DMS79 treated with DMSO at 0.1 percent for 48 hours (cell line): ENCODE measurements around the gene CDC14A.
"Not testable (repeated sequence)": the region's sequence is repeated elsewhere in the genome, so short reads cannot be mapped to it uniquely, and the experiment has no call there.

ENCODE experiments used
- DNase-seq: peaks from one replicate; lab custom pipeline; 2025; lab: John Stamatoyannopoulos, UW

Gene CDC14A

DNA sequence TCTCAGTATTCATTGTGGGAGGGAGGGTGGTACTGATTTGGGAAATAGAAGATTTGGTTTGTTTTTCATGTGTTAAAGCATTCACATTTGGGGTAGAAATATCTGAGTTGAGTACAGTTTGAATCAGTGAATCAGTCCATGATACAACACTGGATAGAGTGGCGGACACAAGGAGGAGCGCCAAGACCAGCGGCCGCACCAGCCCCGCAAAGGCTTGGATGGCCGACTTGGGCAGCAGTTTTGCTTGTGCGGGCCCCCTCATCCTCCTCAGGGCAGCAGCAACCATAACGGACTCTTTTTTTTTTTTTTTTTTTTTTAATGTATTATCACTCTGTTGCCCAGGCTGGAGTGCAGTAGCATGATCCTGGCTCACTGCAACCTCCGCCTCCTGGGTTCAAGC lies 20.0 kb upstream of the CDC14A start:
- DNase-seq, result no peak

- no peak for DNase-seq
Observed at GRCh38 chr1:100335436-100335835, 16.9 kb upstream of the CDC14A start.

DNA sequence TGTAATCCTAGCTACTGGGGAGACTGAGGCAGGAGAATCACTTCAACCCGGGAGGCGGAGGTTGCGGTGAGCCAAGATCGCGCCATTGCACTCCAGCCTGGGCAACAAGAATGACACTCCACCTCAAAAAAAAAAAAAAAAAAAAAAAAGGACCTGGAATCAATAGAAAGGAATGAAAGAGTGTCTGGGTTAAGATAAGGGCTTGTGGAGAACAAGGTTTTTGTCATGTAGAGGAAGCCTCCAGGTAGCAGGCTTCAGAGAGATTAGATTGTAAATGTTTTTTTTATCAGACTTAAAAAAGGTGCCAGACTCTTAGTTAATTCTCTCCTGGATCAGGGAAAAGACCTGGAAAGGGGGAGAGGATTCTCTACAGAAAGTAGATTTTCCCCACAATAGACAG lies 14.4 kb upstream of the CDC14A start:
- not testable (repeated sequence) for DNase-seq

GRCh38 chr1:100339735-100340134 lies 12.6 kb upstream of the CDC14A start:
- not testable (repeated sequence) for DNase-seq

DNA sequence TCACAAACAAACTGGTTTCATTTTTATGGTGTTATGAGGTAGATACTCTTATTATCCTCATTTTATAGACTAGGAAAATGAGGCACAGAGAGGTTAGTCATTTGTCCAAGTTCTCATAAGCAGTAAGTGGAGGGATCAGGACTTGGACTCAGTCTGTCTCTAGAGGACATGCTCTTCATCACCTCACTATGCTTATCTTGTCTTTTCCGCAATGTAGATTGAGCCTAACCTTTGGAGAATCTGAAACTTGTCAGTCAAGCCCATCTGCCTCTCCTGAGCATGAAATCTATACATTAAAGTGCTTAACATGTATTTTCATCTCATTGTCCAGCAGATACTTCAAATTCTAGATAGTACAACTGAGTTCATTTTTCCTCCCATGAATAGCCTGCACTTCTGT lies 11.8 kb upstream of the CDC14A start:
- no peak for DNase-seq

- DNase-seq, result no peak
Observed at GRCh38 chr1:100342348-100342747, 10.0 kb upstream of the CDC14A start.

- DNase-seq, result no peak
Observed at GRCh38 chr1:100343897-100344296, 8.4 kb upstream of the CDC14A start.

DNA sequence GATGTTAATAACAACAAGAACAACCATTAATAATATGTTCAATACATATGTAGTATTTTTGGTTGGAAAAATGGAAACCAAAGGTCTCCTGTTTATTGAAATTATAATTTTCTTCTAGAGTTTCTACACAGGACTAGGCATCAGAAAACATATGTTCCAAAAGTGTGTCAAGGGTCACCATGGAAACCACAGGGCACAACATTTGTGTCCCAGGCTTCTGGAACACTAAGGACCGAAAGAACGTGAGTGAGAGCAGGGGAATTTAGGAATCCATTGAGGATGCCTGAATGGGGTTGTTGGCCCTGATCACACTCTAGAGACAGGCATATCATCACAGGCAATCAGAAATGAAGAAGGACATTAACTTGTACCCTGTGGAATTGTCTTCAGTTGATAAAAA lies 7.5 kb upstream of the CDC14A start:
- no peak for DNase-seq

GRCh38 chr1:100346387-100346786 lies 5.9 kb upstream of the CDC14A start:
- DNase-seq, result no peak

- no peak for DNase-seq
Observed at GRCh38 chr1:100347009-100347966, 5.0 kb upstream of the CDC14A start.

GRCh38 chr1:100348549-100349144 lies 3.7 kb upstream of the CDC14A start:
- no peak for DNase-seq

- no peak for DNase-seq
Observed at GRCh38 chr1:100349246-100349645, 3.1 kb upstream of the CDC14A start.

DNA sequence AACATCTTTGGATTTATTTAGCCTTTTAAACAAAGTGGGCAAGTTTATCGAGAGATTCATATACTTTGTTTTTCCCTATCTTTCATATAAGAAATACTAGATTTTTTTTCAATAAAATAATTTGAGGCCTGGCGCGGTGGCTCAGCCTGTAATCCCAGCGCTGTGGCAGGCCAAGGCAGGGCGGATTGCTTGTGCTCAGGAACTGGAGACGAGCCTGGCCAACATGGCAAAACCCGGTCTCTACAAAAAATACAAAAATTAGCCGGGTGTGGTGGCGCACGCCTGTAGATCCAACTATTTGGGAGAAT lies 1.6 kb upstream of the CDC14A start:
- DNase-seq, result no peak

DNA sequence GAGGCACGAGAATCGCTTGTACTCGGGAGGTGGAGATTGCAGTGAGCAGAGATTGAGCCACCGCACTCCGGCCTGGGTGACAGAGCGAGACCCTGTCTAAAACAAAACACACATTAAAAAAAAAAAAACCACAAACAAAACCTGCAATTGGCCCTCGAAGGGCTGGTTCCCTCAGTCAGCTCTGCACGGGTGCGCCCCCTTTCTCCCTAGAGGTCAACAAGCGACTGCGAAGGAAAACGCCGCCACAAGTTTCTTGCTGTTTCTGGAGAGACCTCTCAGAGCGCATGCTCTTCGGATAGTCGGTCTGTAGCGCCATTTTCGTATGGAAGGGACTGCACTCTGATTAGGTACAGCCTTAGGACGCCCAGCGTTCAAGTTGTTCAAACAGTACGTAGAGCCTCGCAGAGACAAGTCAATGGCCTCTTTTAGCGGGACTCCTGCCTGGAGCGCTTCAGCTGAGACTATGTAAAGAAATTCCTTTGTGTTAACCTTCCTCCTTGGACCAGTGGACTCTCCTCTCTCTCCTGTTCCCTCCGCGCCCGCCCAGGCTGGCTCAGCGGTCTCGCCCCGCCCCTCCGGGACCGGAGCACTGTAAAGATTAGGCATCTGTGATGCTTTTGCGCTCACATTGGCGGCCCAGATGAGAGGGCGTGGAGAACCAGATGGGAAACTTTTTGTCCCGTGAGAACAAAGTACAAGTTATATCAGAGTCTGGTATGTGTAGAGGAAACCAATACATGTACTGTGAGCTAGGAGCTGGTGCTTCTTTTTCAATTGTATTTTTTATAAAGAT lies 1.0 kb upstream of the CDC14A start:
- DNase-seq, result peak; percentile 98

DNA sequence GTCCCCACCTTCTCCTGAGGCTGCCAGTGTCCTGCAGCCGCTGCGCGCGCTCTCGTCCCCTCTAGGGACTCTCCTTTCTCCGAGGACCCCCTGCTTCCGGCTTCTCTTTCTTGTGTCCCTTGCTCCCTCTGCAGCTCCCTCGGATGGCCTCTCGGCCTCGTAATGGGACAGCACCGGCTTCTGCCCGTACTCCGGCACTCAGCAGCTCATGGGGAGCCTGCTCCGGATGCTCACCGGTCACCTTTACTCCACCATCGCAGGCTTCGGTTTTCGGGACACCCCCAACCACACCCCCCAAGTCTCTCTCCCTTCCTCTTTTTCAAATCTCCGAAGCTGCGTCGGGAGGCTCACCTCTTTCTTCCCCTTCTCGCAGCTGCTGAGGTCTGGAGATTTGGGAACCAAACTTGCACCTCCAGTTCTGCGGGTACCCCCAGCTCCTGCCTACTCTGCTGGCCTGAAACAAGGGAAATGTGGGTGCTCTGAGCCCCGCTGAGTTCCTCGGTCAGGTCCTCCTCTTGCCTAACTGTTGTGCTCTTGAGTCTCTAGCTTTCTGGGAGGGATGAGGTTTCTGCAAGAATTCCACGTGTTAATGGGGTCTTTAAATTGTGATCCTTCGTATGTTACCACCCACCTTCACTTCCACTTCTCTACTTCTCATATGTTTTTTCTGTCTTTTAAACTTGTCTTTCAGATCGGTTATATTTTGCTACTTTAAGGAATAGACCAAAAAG lies 930 bp downstream of the CDC14A start:
- no peak for DNase-seq

DNA sequence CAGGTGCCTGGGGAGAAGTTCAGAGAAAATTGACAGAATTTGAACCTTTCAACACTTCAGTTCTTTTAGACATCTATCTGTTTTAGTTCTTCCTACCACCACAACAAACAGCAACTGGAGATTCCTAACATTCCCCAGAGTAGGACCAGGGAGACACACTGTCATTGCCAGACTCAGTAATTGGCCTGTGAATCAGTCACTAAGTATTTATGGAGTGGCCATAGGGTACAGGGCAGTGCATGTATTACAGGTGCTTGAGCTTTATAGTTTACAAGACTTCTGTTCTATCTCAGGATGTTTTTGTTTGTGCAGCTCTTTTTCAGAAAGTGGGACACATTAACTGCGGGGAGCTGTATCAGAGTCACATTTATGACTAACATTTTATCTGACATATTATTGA lies 1.7 kb downstream of the CDC14A start:
- DNase-seq, result no peak

- DNase-seq, result peak; percentile 93
Observed at GRCh38 chr1:100354971-100355394, 2.7 kb downstream of the CDC14A start.

GRCh38 chr1:100358210-100358609 lies 5.9 kb downstream of the CDC14A start:
- no peak for DNase-seq

GRCh38 chr1:100359139-100359538 lies 6.8 kb downstream of the CDC14A start:
- no peak for DNase-seq

- DNase-seq, result peak; percentile 72
Observed at GRCh38 chr1:100360790-100361510, 8.6 kb downstream of the CDC14A start.

DNA sequence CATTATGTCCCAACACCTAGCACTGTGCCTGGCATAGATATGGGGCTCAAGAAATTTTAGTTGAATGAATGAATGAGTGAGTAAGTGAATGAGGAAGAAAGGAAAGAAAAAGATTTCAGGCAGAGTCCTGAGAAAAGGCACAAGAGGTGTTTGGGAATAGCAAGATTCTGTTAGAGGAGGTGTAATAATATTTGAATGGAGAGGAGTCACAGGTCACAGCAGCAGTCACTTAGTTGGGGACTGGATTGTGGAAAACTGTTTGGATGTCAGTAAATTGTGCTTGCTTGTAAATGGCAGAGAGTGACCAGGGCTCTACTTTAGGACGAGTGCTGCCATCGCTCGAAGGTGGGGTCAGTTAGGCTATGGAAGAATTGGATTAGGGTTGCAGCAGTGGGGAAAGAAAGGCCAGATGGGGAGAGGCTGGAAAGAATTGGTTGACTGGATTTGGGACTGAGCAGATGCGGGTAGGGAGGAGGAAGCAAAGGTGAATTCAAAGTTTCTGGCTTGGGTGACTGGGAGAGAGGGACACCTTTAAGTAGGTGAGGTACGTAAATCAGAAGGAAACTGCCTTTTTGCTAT lies 9.3 kb downstream of the CDC14A start:
- DNase-seq, result no peak
